A172 (cell line): ENCODE data around the gene RCAN2. TPM values are rescaled to one million over a fixed set of nuclear protein-coding genes. Genes with fewer than 3 reads are reported as not detected.

Experiments used
- DNase-seq: peaks from one replicate; pipeline ENCODE4 v3.0.0-alpha.2; 2015; ENCODE audit warnings: low spot score
- total RNA-seq: library from RNA; depleted of rRNA; stranded (reverse); fragments of >200 nt; shearing (Covaris generic); gene quantifications from 2 replicates; pipeline ENCODE4 v1.2.3, GENCODE V29; 2014

Gene RCAN2
- total RNA-seq, 1 experiment from 2014 or later = not detected

DNA sequence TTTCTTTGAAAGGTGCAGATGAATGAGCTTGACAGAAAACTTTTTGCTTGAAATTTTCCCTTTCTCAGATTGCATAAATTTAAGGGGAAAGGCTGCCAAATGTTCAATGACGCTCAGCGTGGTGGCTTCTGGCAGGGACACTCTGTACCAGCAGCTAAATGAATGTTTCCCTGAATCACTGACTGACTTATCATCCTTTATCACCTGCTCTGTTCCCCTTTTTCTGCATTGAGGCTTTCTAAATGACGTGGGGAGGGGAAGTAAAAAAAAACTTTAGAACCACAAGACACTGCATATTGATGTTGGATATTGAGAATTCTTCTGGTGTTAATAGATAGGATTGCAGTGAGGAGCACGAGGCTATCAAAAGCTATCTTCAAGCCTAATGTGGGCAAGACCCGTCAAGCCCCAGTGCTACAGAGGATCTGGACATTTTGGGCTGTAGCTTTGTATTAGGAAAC lies 273.5 kb downstream of the RCAN2 start:
- no peak for DNase-seq

DNA sequence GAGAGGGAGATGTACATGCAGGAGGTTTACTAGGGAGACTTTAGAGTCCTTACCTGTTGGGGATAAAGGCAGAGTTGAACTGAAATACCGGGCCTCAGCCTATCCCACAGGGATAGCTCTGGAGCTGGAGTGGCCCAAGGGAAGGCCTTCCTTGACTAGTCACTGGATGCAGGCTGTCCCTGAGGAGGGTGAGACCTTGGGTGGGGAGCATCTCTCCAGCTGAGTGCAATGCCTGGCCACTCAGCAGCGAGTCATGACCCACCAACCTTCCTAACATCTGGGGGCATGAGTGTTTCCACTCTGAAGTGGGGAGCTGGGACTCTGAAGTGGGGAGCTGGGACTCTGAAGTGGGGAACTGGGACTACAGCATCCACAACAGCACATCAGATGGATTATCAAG lies 274.4 kb downstream of the RCAN2 start:
- DNase-seq = no peak

DNA sequence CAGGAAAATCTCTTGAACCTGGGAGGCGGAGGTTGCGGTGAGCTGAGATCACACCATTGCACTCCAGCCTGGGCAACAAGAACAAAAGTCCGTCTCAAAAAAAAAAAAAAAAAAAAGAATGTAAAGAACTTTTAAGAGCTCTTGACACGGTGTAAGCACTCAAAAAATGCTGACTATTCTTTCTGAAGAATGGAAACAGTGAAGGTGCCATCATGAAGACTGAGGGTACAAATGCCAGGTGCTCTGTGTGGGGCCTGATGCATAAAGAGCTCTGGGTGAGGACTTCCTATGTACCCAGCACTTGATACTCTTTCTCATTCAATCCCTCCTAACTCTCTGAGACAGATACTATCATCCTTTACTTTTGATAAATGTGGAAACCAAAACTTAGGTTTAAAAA lies 275.5 kb downstream of the RCAN2 start:
- DNase-seq = no peak

DNA sequence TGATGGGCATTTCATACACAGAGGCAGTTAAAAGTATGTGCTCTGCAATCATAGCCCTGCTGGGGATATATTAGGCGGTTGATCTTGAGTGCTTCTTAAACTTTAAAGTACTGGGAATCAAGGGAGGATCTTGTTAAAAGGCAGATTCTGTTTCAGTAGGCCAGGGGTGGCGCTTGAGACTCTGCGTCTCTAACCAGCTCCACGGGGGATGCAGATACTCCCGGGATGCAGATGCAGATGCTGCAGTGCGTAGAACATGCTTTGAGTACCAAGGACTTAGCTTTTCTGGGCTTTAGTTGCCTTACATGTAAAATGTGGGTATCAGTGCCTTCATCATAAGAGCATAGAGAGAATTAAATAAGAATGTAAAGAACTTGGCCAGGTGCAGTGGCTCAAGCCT lies 276.0 kb downstream of the RCAN2 start:
- DNase-seq = no peak

DNA sequence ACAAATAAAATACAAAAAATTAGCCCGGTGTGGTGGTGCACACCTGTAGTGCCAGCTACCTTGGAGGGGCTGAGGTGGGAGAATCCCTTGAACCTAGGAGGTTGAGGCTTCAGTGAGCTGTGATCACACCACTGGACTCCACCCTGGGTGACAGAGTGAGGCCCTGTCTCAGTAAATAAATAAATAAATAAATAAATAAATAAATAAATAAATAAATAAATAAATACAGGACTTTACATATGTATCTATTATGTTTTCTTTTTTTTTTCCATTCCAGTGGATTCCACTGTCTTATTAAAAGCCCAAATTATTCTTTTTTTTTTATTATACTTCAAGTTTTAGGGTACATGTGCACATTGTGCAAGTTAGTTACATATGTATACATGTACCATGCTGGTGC lies 279.3 kb downstream of the RCAN2 start:
- DNase-seq = no peak

DNA sequence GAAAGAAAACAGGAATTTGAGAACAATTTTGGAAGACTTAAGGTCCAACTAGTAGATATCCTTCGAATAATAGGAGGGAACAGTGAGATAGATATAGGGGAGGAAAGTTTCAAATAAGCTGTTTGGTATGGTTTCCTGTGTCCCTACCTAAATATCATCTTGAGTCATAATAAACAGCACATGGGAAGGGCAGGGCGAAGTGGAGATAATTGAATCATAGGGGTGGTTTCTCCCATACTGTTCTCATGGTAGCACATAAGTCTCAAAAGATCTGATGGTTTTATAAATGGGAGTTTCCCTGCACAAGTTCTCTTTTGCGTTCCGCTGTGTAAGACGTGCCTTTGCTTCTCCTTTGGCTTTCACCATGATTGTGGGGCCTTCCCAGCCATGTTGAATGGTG lies 281.0 kb downstream of the RCAN2 start:
- DNase-seq = no peak

DNA sequence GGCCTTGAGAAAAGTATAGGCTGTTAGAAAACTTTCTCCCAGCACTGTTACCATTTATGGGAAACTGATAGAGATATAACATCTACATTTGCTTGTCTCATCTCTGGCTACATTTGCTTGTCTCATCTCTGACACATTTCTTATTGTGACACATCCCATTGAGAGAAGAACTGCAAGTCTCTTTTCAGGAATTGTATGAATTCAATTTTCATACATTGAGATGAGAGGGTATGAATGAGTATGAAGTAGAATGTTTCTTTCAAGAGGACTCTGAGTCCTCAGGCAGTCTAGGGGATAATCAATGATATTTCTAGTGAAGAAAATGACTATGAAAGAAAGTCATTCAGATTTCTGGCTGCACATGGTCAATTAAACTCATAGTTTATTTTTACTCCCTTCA lies 282.9 kb downstream of the RCAN2 start:
- no peak for DNase-seq

DNA sequence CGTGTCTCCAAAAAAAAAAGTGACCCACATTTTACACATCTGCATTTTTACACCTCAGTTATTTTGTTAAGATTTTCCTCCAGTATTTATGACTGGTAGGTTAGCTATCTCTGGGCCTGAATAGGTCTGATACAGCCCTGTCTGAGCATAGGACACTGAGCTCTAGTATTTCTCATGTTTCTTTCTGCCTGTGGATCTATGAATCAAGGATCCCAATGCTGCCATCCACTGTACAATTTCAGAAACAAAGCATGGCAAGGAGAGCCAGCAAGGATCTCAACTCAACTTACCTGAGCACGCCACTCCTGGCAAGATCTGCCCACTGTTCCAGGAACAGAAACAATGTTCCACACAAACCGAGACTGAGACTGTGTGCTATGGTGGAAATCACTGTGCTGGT lies 284.1 kb downstream of the RCAN2 start:
- DNase-seq = no peak

DNA sequence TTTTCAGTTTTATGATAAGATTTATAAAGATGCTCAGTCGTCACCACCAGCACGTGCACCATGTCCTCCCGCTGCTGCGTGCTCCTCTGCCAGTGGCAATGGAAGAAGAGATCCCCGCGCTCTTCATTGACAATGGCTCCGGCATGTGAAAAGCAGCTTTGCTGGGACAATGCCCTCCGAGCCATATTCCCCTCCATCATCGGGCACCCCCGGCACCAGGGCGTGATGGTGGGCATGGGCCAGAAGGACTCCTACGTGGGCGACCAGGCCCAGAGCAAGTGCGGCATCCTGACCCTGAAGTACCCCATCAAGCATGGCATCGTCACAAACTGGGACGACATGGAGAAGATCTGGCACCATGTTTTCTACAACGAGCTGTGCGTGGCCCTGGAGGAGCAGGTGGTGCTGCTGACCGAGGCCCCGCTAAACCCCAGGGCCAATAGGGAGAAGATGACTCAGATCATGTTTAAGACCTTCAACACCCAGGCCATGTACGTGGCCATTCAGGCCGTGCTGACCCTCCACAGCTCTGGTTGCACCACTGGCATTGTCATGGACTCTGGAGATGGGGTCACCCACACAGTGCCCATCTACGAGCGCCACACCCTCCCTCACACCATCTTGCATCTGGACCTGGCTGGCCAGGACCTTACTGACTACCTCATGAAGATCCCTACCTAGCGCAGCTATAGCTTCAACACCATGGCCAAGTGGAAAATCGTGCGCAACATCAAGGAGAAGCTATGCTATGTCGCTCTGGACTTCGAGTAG lies 286.2 kb downstream of the RCAN2 start:
- no peak for DNase-seq

DNA sequence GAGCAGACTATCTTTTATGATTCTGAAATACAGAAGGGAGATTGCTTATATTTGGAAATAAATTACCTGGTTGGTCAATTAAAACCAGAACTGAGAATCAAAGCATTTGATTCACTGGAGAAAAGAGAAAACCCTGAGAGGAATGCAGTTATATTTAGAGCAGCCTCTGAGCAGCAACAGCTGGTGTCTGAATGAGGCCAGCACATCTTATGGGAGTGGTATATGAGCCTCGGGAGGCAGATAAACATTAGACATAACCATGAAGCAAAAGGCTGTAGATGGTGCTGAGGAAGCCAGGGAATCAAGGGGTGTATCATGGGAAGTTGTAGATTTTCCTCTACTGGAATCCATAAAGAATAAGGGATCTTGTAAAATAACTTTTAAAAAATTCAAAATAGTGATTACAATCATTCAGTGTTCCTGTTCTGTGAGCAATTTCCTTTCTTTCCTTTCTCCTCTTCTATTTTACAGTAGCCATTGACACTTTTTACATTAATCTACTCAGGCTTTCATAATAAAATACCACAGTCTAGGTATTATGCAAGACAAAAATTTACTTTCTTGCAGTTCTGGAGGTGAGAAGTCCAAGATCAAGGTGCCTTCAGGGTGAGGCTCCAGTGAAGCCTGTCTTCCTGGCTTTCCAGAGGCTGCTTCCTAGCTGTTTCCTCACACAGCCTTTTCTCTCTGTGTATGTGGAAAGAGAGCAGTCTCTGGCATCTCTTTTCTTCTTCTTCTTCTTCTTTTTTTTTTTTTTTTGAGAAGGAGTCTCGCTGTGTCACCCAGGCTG lies 287.7 kb downstream of the RCAN2 start:
- no peak for DNase-seq

DNA sequence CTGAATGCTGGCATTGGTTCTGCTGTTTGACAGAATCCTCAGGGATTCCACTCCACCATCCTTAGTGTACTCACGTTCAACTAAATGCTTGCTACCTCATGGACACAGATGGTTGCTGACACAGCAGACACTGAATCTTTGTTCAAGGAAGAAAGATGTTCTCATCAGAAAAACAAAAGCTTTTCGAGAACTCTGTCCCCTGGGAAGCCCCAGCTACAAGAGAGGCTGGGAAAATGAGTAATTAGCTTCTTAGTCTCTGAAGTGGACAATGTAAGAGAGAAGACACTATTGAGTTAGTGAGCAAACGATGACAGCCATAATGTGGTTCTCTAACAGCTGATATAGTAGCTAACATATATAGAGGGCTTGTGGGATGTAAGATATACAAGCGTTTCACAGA lies 289.5 kb downstream of the RCAN2 start:
- DNase-seq = no peak

DNA sequence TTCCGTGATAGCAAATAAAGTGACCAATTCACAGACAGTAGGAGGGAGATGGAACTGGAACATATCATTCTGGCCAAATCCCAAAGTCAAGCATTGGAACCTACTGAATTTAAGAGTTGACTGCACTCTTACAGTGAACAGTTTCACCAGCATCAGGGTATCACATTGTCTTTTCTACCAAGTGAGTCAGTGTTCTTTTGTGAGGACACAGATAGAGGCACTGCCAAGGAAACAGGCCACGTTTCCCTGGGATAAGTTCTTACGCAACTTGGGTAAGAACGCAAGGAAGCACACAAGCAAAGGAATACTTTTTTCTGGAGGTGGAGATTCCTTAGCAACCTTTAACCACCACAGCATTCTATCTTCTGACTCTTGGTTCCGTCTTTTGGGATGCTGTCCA lies 291.9 kb downstream of the RCAN2 start:
- no peak for DNase-seq

DNA sequence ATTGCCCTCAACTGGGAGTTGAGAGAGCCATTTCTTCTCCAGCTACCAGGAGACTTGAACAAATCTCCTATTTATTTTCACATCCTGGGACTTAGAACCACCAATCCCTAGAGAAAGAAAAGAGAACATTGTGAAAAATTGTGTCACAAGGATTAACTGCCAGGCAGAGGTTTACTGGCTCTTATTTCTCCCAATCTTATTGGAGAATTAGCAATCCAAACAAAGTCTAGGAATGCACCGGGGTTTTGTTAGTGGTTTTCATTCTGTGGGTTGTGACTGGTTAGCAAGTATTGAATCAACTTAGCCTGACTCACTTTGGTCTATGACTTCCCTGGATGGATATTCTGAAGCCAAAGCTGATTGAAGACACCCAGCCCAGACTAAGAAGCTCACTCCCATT lies 299.3 kb downstream of the RCAN2 start:
- DNase-seq = no peak

DNA sequence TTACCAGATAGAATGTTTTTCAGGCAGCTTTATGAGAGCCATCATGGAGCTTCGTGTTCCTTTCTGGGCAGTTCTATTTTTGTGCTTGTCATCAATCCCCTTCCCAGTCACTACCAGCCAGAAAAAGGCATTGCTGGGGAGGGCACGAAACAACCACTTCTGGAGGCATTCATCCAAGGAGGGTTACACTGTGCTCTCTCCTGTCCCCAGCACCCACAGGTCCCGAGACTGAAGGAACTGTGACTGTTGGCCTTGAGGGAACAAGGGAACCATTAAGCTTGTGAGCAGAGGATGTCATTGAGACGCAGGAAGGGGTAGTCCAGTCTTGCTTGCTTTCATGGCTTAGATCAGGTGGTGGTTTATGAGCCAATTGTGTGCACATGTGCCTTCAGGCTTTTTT lies 300.4 kb downstream of the RCAN2 start:
- no peak for DNase-seq

DNA sequence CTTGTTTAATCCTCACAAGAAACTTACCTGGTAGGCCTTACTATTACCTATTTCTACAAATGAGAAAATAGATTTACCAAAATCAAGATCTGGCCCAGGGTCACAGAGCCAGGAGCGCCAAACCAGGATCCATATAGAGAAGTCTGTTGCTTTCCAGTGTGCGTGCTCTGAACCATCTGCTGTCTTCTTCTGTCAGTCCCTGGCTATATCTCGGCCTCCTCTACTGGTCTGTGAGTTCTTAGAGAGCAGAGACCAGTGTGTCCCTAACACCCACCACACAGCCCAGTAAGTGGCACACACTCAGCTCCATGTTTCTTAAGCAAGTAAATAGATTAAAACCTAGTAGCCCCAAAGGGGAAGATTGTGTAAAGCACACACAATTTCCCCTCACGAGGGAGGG lies 301.5 kb downstream of the RCAN2 start:
- no peak for DNase-seq

DNA sequence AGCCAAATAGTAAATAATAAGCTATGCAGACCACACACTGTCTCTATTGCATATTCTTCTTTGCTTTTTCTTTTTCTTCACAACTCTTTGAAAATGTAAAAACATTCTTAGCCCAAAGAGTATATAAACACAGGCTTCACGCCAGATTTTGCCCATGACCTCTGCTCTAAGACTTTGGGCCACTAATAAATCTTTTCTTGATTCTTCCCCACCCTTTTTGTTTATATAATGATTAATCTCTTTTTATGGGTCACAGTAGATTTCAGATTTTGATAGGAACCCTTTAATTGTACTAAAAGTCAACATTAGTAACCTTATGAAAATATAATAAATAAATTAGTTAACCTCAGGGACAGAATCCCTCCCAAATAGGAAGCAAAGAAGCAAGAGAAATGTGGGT lies 304.7 kb downstream of the RCAN2 start:
- no peak for DNase-seq

DNA sequence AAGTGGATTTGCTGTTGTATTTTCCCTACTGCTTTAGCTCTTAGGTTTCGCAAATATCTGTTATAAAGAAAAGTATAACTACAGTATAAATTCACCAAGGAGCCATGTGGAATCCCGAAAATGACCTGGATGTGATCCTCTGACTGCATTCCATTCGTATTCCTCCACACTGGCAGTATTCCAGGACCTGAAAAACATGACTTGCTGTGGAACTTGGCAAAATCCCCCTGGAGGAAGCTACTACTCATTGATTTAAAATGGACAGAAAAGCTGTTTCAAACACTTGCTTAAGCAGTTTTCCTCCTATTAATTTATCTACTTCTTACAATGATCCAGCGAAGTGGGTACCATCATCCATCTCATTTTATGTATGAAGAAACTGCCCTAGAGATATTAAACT lies 307.1 kb downstream of the RCAN2 start:
- DNase-seq = peak; percentile 26

DNA sequence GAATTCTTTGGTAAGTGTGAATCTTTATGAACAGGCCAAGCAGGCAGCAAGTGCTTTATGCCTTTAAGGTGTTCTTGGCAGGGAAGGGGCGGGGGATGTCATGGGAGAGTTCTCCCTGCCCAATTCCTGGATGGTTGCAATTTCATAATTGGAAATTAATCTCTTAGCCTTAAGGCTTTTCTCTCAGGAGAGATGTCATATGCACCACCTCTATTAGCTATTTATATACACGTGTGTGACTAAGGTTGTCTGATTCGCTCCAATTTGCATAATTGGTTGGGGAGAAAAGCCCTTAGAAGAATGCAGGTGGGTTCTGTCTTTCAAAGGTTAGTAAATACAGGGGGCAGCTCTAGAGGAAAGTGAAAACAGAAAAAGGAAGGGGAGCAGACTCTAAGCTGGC lies 315.3 kb downstream of the RCAN2 start:
- no peak for DNase-seq

DNA sequence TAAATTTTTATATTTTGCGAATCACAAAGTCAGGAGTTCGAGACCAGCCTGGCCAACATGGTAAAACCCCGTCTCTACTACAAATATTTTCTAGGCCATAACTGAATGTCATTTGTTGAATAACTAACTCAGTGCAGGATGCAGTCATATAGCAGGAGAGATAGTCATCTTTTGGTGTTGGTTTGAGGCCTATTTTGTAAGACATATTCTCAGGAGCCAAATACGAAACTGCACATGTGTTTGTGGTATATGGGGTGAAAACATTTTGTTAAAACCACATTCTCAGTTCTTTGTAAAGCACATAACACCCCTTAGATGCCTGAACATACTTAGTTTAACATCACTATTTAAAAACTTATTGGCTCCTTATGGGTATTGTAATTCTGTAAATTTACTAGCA lies 315.8 kb downstream of the RCAN2 start:
- no peak for DNase-seq

DNA sequence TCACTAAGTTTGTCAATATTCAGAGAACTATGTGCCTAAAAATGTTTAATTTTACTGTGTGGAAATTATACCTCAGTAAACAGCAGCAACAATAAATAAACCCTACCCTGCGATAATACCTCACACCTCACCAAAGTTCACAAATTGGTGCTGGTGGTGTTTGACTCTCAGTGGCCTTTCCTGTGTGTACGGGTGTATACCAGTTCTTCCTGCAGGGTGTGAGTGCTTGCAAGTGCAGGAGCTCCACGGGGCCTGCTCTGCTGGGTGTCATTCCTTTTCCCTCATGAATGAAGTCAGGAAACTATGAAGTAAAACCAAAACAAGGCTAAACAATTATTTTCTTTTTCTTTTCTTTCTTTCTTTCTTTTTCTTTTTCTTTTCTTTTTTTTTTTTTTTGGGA lies 316.3 kb downstream of the RCAN2 start:
- DNase-seq = no peak

DNA sequence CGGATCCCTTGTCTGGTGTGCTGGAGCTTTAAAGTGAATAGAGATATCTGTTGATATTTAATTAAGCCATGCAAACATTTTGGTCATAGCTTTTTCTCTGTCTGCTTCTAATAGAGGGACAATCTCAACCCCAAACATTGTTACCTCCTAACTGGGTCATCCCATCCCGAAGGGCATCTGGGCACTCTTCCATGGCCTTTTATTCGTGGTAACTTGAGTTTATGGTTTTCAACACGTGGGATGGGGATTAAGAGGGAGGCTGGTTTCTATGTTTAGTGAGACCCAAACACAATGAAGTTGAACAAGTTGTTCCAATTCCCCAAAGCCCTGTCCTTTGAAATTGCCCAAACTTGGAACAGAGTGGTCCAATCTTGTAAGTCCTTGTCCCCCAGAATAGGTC lies 319.1 kb downstream of the RCAN2 start:
- no peak for DNase-seq
